H9 (cell line): ENCODE data around the gene SLC16A7. TPM values are rescaled to one million over a fixed set of nuclear protein-coding genes. Genes with fewer than 3 reads are reported as not detected.

Experiments used
- DNase-seq: peaks from one replicate; pipeline ENCODE4 v3.0.0-alpha.2; 2017
- H2AFZ ChIP-seq: one replicate; pipeline ENCODE4 v1.6.1; 2013; ENCODE audit warnings: mild to moderate bottlenecking, low read length, control low read depth, moderate library complexity
- H2AK5ac ChIP-seq: 2 replicates; pipeline ENCODE4 v1.6.1; 2013; ENCODE audit warnings: low read length, control low read depth, mixed read lengths; ENCODE audit not compliant: insufficient read length
- H2BK120ac ChIP-seq: one replicate; pipeline ENCODE4 v1.6.1; 2013; ENCODE audit warnings: low read depth, mild to moderate bottlenecking, low read length, control low read depth, inconsistent platforms; ENCODE audit not compliant: poor library complexity, severe bottlenecking
- H2BK12ac ChIP-seq: 2 replicates; pipeline ENCODE4 v1.6.1; 2013; ENCODE audit warnings: low read length, control low read depth, mixed read lengths, low read depth; ENCODE audit not compliant: insufficient read length
- H2BK15ac ChIP-seq: 2 replicates; pipeline ENCODE4 v1.6.1; 2013; ENCODE audit warnings: low read depth, low read length, control low read depth
- H2BK20ac ChIP-seq: one replicate; pipeline ENCODE4 v1.6.1; 2013; ENCODE audit warnings: low read depth, mild to moderate bottlenecking, low read length, control low read depth, inconsistent platforms; ENCODE audit not compliant: poor library complexity, severe bottlenecking
- H2BK5ac ChIP-seq: 2 replicates; pipeline ENCODE4 v1.6.1; 2013; ENCODE audit warnings: low read length, control low read depth, mixed read lengths; ENCODE audit not compliant: insufficient read length
- H3K14ac ChIP-seq: 2 replicates; pipeline ENCODE4 v1.6.1; 2013; ENCODE audit warnings: low read length, control low read depth; ENCODE audit not compliant: insufficient read depth
- H3K18ac ChIP-seq: 2 replicates; pipeline ENCODE4 v1.6.1; 2013; ENCODE audit warnings: low read depth, mild to moderate bottlenecking, mixed read lengths, low read length, control low read depth; ENCODE audit not compliant: insufficient read length
- H3K23ac ChIP-seq: 2 replicates; pipeline ENCODE4 v1.6.1; 2013; ENCODE audit warnings: low read length, control low read depth, mixed read lengths, low read depth; ENCODE audit not compliant: insufficient read length
- H3K23me2 ChIP-seq: 2 replicates; pipeline ENCODE4 v1.6.1; 2013; ENCODE audit warnings: low read depth, mild to moderate bottlenecking, mixed read lengths, low read length, control low read depth; ENCODE audit not compliant: insufficient read length, poor library complexity, severe bottlenecking
- H3K27ac ChIP-seq: 2 replicates; pipeline ENCODE4 v1.5.1; 2013; ENCODE audit warnings: low read length, control low read depth, mixed read lengths, low read depth; ENCODE audit not compliant: insufficient read length
- H3K27me3 ChIP-seq: 2 replicates; pipeline ENCODE4 v1.6.1; 2013; ENCODE audit warnings: low read length, control low read depth, inconsistent platforms; ENCODE audit not compliant: insufficient read depth
- H3K4ac ChIP-seq: 2 replicates; pipeline ENCODE4 v1.6.1; 2013; ENCODE audit warnings: low read depth, mild to moderate bottlenecking, control low read depth, inconsistent platforms, low read length, moderate library complexity
- H3K4me1 ChIP-seq: 2 replicates; pipeline ENCODE4 v1.6.1; 2013; ENCODE audit warnings: low read length, control low read depth, inconsistent platforms; ENCODE audit not compliant: insufficient read depth
- H3K4me2 ChIP-seq: 2 replicates; pipeline ENCODE4 v1.6.1; 2013; ENCODE audit warnings: low read length, control low read depth, mixed read lengths; ENCODE audit not compliant: insufficient read length, insufficient read depth
- H3K56ac ChIP-seq: 2 replicates; pipeline ENCODE4 v1.6.1; 2013; ENCODE audit warnings: low read depth, mild to moderate bottlenecking, mixed read lengths, low read length, control low read depth; ENCODE audit not compliant: insufficient read length
- H3K79me1 ChIP-seq: 2 replicates; pipeline ENCODE4 v1.6.1; 2013; ENCODE audit warnings: low read depth, mild to moderate bottlenecking, moderate library complexity, low read length, control low read depth, inconsistent platforms; ENCODE audit not compliant: insufficient read depth, poor library complexity, severe bottlenecking
- H3K79me2 ChIP-seq: 2 replicates; pipeline ENCODE4 v1.6.1; 2013; ENCODE audit warnings: low read length, control low read depth, inconsistent platforms; ENCODE audit not compliant: insufficient read depth
- H3K9ac ChIP-seq: 2 replicates; pipeline ENCODE4 v1.6.1; 2013; ENCODE audit warnings: low read length, control low read depth, mixed read lengths; ENCODE audit not compliant: insufficient read length; ENCODE audit errors: extremely low read depth
- H3K9me3 ChIP-seq: one replicate; pipeline ENCODE4 v1.6.1; 2013; ENCODE audit warnings: low read depth, low read length, inconsistent platforms; ENCODE audit not compliant: control insufficient read depth
- H3T11ph ChIP-seq: one replicate; pipeline ENCODE4 v1.6.1; 2013; ENCODE audit warnings: mild to moderate bottlenecking, low read length, control low read depth, inconsistent platforms
- H4K20me1 ChIP-seq: one replicate; pipeline ENCODE4 v1.6.1; 2013; ENCODE audit not compliant: control insufficient read depth, insufficient read length, insufficient read depth
- H4K5ac ChIP-seq: 2 replicates; pipeline ENCODE4 v1.6.1; 2013; ENCODE audit warnings: low read depth, mild to moderate bottlenecking, mixed read lengths, low read length, control low read depth; ENCODE audit not compliant: insufficient read length
- H4K8ac ChIP-seq: replicated peaks from 2 replicates; pipeline ENCODE4 v1.6.1; 2013; ENCODE audit warnings: low read length, control low read depth, mixed read lengths, low read depth; ENCODE audit not compliant: insufficient read length
- H4K91ac ChIP-seq: 2 replicates; pipeline ENCODE4 v1.6.1; 2013; ENCODE audit warnings: low read depth, mild to moderate bottlenecking, moderate library complexity, mixed read lengths, low read length, control low read depth; ENCODE audit not compliant: insufficient read length
- H3K27ac Mint-ChIP-seq, 3 experiments: 2 replicates in 2 of 3; 3 replicates in 1 of 3; pipeline ENCODE4 v1.8.0; 2020 to 2021; ENCODE audit warnings: mixed read lengths in 3 of 3, mild to moderate bottlenecking in 1 of 3, moderate library complexity in 1 of 3
- H3K27me3 Mint-ChIP-seq: 2 replicates; pipeline ENCODE4 v1.8.0; 2021; ENCODE audit warnings: low read depth, mild to moderate bottlenecking, moderate library complexity, mixed read lengths
- H3K36me3 Mint-ChIP-seq, 3 experiments: 2 replicates in 2 of 3; 3 replicates in 1 of 3; pipeline ENCODE4 v1.8.0; 2020 to 2021; ENCODE audit warnings: low read depth in 3 of 3, mixed read lengths in 3 of 3; ENCODE audit not compliant: insufficient read depth in 1 of 3
- H3K4me1 Mint-ChIP-seq, 2 experiments: 2 replicates each; pipeline ENCODE4 v1.8.0; 2020; ENCODE audit warnings: mixed read lengths in 2 of 2
- H3K4me3 Mint-ChIP-seq, 2 experiments: 2 replicates in 1 of 2; 3 replicates in 1 of 2; pipeline ENCODE4 v1.8.0; 2020 to 2021; ENCODE audit warnings: mild to moderate bottlenecking in 2 of 2, mixed read lengths in 2 of 2, moderate library complexity in 1 of 2
- H3K9me3 Mint-ChIP-seq, 2 experiments: 2 replicates in 1 of 2; 3 replicates in 1 of 2; pipeline ENCODE4 v1.8.0; 2020; ENCODE audit warnings: mild to moderate bottlenecking in 2 of 2, mixed read lengths in 2 of 2, moderate library complexity in 1 of 2
- CTCF ChIP-seq: fragments of 200-600 bp; sonication (generic); conservative IDR thresholded peaks from 3 replicates; pipeline ENCODE4 v1.8.0; 2021; ENCODE audit warnings: antibody characterized with exemption, mild to moderate bottlenecking
- WGBS: extraction: QIAGEN DNeasy Blood & Tissue Kit; methylation state at CpG from one replicate; pipeline ENCODE4 v1.1.7; 2013; ENCODE audit warnings: missing lambda C conversion rate, low lambda C conversion rate, mixed read lengths; ENCODE audit not compliant: insufficient read length; ENCODE audit errors: extremely low coverage; 5-methylcytosine and 5-hydroxymethylcytosine counted together
- total RNA-seq: library from RNA; stranded (reverse); gene quantifications from 2 replicates; pipeline ENCODE4 v1.2.1, GENCODE V29; 2021

Gene SLC16A7
- total RNA-seq, 1 experiment from 2014 or later = 2.2 TPM

GRCh38 chr12:59723520-59723919 lies 127.7 kb downstream of the SLC16A7 start:
- H3K36me3 Mint-ChIP-seq = no peaks in the 10 kb centered on the region
- DNase-seq = no peak
- Histone ChIP-seq H3K27ac (no peak overlapping the region), H3K18ac (no peak overlapping the region), H2BK15ac (no peak overlapping the region), H3K79me1 (no peaks in the 10 kb centered on the region), H3K4me2 (no peak overlapping the region), H3K9ac (no peak overlapping the region), H3K9me3 (no peaks in the 10 kb centered on the region), H3T11ph (no peak overlapping the region), H2BK20ac (no peak overlapping the region), H4K5ac (no peak overlapping the region), H3K23ac (no peak overlapping the region), H2AK5ac (no peak overlapping the region), H4K20me1 (no peaks in the 10 kb centered on the region), H3K4ac (no peak overlapping the region), H4K8ac (no peak overlapping the region), H3K23me2 (no peaks in the 10 kb centered on the region), H3K27me3 (no peaks in the 10 kb centered on the region), H2BK120ac (no peak overlapping the region), H3K14ac (no peak overlapping the region), H3K56ac (no peak overlapping the region), H3K79me2 (no peaks in the 10 kb centered on the region), H3K4me1 (no peaks in the 10 kb centered on the region), H2BK5ac (no peak overlapping the region), H4K91ac (no peak overlapping the region), H2AFZ (no peak overlapping the region), H2BK12ac (no peak overlapping the region)
- no peak for TF ChIP-seq CTCF
- no peak overlapping the region for H3K27ac Mint-ChIP-seq
- no peaks in the 10 kb centered on the region for H3K27me3 Mint-ChIP-seq
- H3K4me3 Mint-ChIP-seq = no peak overlapping the region
- no peaks in the 10 kb centered on the region for H3K9me3 Mint-ChIP-seq
- WGBS = no CpG with 5 or more reads among the region's 2 CpGs
- H3K4me1 Mint-ChIP-seq = no peaks in the 10 kb centered on the region
